ENCODE data around the gene TMEM150C.
"Not testable (repeated sequence)": the region's sequence is repeated elsewhere in the genome, so short reads cannot be mapped to it uniquely, and the experiment has no call there.

The TMEM150C gene

DNA sequence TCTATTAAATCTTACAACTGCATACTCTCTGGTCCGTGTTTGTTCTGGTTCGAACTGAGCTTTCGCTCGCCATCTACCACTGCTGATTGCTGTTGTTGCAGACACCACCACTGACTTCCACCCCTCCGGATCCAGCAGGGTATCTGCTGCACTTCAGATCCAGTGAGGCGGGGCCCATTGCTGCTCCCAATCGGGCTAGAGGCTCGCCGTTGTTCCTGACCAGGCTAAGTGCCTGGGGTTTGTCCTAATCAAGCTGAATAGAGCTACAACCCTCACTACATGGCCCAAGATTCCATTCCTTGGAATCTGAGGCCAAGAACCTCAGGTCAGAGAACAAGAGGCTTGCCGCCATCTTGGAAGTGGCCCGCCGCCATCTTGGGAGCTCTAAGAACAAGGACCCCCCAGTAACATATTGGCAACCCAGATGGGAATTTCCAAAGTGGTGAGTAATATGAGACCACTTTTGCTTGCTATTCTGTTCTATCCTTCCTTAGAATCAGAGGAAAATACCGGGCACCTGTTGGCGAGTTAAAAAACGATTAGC lies 88.1 kb downstream of the TMEM150C start:
- DNase-seq (ENCODE audit: low spot score) = no peak

GRCh38 chr4:82473080-82473479 lies 88.7 kb downstream of the TMEM150C start:
- not testable (repeated sequence) for DNase-seq (ENCODE audit: low spot score)

- no peak for DNase-seq (ENCODE audit: low spot score)
Observed at GRCh38 chr4:82469791-82470345, 91.9 kb downstream of the TMEM150C start.

DNA sequence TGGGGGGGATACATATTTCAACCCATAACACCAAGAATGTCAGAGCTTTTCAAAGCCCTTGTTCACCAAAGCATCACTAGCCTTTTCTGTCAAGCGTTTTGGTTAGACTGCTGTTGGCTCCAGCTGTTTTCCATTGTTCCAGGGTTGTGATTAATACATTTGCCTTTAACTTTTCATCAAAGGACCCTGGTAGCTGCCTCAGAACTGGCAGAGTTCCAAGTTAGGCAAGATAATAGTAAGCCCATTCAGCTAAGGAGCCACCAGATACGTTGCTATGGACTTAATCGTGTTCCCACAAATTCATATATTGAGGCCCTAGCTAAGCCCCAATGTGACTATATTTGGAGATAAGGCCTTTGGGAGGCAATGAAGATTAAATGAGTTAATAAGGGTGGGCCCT lies 94.3 kb downstream of the TMEM150C start:
- DNase-seq (ENCODE audit: low spot score) = no peak

- no peak for DNase-seq (ENCODE audit: low spot score)
Observed at GRCh38 chr4:82463221-82463620, 98.6 kb downstream of the TMEM150C start.

DNA sequence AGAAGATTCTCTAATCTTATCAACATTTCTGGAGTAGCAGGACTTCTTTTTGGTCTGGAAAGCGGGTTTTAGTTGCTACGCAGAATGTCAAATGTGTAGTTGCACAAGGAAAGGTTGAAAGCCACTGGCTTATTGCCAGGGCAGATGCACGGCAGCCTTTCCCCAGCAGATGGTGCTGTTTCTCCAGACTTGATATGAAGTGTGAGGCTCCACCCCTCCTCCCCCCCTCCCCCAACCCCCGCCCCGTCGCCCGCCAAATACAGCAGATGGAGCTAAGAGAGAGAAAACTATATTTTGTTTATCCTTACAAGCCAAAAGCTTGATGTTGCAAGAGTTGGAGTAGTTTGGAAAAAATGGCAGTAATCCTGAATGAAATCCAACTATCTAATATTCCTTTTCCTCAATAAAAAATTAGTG lies 99.4 kb downstream of the TMEM150C start:
- DNase-seq (ENCODE audit: low spot score) = peak; percentile 91

- DNase-seq (ENCODE audit: low spot score) = no peak
Observed at GRCh38 chr4:82461710-82462109, 100.1 kb downstream of the TMEM150C start.

- DNase-seq (ENCODE audit: low spot score) = no peak
Observed at GRCh38 chr4:82458729-82459128, 103.1 kb downstream of the TMEM150C start.

DNA sequence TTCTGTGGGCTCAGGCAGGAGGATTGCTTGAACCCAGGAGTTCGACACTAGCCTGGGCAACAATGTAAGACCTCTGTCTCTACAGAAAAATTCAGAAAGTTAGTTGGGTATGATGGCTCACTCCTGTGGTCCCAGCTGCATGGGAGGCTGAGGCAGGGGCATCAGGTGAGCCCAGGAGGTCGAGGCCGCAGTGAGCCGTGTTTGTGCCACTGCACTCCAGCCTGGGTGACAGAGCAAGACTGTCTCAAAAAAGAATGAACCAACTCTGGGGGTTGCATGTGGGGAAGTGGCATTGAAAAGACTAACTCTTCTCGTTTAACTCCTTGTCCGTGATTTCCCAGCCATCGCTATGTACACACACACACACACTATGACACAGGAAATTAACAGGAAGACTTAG lies 104.5 kb downstream of the TMEM150C start:
- no peak for DNase-seq (ENCODE audit: low spot score)

DNA sequence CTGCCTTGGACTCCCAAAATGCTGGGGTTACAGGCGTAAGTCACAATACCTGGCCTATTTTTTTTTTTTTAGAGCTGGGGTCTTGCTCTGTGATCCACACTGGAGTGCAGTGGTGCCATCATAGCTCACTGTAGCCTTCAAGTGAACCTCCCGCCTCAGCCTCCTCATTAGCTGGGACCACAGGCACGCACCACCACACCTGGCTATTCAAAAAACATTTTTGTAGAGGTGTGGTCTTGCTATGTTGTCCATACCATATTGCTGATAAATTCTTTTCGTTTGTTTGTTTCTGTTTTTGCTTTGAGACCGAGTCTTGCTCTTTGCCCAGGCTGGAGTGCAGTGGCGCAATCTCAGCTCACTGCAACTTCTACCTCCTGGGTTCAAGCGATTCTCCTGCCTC lies 109.8 kb downstream of the TMEM150C start:
- DNase-seq (ENCODE audit: low spot score) = no peak

- no peak for DNase-seq (ENCODE audit: low spot score)
Observed at GRCh38 chr4:82450966-82451755, 110.6 kb downstream of the TMEM150C start.

- no peak for DNase-seq (ENCODE audit: low spot score)
Observed at GRCh38 chr4:82447886-82448285, 113.9 kb downstream of the TMEM150C start.

GRCh38 chr4:82439088-82439487 lies 122.7 kb downstream of the TMEM150C start:
- DNase-seq (ENCODE audit: low spot score) = no peak

GRCh38 chr4:82437285-82438005 lies 124.3 kb downstream of the TMEM150C start:
- no peak for DNase-seq (ENCODE audit: low spot score)

- DNase-seq (ENCODE audit: low spot score) = no peak
Observed at GRCh38 chr4:82436780-82437179, 125.0 kb downstream of the TMEM150C start.

DNA sequence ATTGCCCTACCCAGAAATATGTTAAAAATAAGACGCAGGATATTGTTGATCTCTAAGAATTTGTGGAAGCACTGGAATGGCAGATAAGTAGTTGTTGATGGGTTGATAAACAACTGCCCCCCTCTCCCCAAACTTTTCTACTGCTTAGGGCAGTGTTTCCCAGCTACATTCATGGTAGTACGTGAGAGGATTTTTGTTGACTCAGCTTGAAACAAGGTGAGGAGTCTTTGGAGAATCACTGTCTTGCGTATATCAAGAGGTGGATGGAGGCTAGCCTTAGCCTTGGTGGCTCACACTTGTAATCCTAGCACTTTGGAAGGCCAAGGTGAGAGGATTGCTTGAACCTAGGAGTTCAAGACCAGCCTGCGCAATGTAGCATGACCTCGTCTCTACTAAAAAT lies 125.7 kb downstream of the TMEM150C start:
- no peak for DNase-seq (ENCODE audit: low spot score)

DNA sequence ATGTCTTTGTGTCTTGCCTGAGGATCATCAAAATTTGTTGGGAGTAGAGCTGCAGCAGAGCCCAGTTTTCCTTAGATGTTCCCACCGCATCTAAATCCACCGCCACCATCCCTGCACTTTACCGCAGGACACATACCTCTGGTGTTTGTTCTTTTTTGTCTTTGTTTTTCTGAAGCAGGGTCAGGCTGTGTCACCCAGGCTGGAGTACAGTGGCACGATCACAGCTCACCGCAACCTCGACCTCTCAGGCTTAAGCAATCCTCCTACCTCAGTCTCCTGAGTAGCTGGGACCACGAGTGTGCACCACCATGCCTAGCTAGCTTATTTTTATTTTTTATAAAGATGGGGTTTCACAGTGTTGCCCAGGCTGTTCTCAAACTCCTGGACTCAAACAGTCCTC lies 126.8 kb downstream of the TMEM150C start:
- DNase-seq (ENCODE audit: low spot score) = no peak

DNA sequence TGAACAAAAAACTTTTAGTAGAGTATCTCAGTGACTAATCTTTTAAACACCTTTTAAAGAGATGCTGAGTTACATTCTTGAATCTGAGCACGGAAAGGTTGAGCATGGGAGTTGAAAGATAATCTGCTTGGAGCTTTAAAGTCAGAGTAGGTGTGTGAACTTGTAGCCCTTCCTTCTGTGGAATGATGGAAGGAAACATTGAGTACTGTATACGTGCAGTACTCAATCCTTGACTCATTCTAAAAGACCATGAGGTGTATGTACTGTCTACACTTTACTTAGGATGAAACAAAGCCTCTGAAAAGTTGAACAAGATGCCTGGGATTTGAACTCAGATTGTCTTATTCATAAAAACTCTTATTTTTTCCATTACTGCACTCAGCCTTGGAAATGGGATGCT lies 128.0 kb downstream of the TMEM150C start:
- no peak for DNase-seq (ENCODE audit: low spot score)
